WTC11 (cell line): ENCODE results near the gene FCSK.
"Not testable (repeated sequence)": the region's sequence is repeated elsewhere in the genome, so short reads cannot be mapped to it uniquely, and the experiment has no call there.

Experiments used
- CREB1 ChIP-seq: sonication (generic); formaldehyde crosslinking; IDR thresholded peaks from 2 replicates; pipeline ENCODE4 v1.8.0; 2023; ENCODE audit warnings: mild to moderate bottlenecking, missing genetic modification reagents
- GABPB1 ChIP-seq: sonication (generic); formaldehyde crosslinking; IDR thresholded peaks from 2 replicates; pipeline ENCODE4 v1.8.1; 2023; ENCODE audit warnings: mild to moderate bottlenecking, missing genetic modification reagents
- NR2C2 ChIP-seq: sonication (generic); formaldehyde crosslinking; IDR thresholded peaks from 2 replicates; pipeline ENCODE4 v1.8.0; 2022; ENCODE audit warnings: mild to moderate bottlenecking, missing genetic modification reagents
- NR3C1 ChIP-seq: sonication (generic); formaldehyde crosslinking; conservative IDR thresholded peaks from 2 replicates; pipeline ENCODE4 v1.8.1; 2023; ENCODE audit warnings: low read depth, mild to moderate bottlenecking, missing genetic modification reagents
- TF ChIP-seq, protein P1 (sequence below): sonication (generic); formaldehyde crosslinking; IDR thresholded peaks from 2 replicates; pipeline ENCODE4 v1.8.0; 2022; ENCODE audit warnings: mild to moderate bottlenecking, missing genetic modification reagents
- TF ChIP-seq, protein P2 (sequence below): sonication (generic); formaldehyde crosslinking; IDR thresholded peaks from 2 replicates; pipeline ENCODE4 v1.8.1; 2023; ENCODE audit warnings: mild to moderate bottlenecking, missing genetic modification reagents, moderate library complexity
- TF ChIP-seq, protein P3 (sequence below): fragments of 200-600 bp; IDR thresholded peaks from 2 replicates; pipeline ENCODE4 v1.8.0; 2022; ENCODE audit warnings: antibody characterized with exemption
- TF ChIP-seq, protein P4 (sequence below): sonication (generic); formaldehyde crosslinking; IDR thresholded peaks from 2 replicates; pipeline ENCODE4 v1.8.0; 2022; ENCODE audit warnings: mild to moderate bottlenecking, missing genetic modification reagents
- TF ChIP-seq, protein P5 (sequence below): sonication (generic); formaldehyde crosslinking; IDR thresholded peaks from 2 replicates; pipeline ENCODE4 v1.8.0; 2023; ENCODE audit warnings: missing genetic modification reagents

DNA sequence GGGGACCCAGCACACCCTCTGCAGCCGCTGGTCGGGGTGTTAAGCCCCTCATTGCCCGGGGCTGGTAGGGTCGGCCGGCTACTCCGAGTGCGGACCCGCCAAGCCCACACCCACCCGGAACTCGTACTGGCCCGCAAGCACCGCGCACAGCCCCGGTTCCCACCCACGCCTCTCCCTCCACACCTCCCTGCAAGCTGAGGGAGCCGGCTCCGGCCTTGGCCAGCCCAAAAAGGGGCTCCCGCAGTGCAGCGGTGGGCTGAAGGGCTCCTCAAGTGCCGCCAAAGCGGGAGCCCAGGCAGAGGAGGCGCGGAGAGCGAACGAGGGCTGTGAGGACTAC is 3.4 kb upstream of the FCSK start:
- TF ChIP-seq NR3C1, NR2C2, CREB1, GABPB1 (CRISPR knock-in tag): not testable (repeated sequence)
- TF ChIP-seq, protein P1, sequence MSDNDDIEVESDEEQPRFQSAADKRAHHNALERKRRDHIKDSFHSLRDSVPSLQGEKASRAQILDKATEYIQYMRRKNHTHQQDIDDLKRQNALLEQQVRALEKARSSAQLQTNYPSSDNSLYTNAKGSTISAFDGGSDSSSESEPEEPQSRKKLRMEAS (CRISPR knock-in tag): not testable (repeated sequence)
- TF ChIP-seq, protein P2, sequence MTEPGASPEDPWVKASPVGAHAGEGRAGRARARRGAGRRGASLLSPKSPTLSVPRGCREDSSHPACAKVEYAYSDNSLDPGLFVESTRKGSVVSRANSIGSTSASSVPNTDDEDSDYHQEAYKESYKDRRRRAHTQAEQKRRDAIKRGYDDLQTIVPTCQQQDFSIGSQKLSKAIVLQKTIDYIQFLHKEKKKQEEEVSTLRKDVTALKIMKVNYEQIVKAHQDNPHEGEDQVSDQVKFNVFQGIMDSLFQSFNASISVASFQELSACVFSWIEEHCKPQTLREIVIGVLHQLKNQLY (CRISPR knock-in tag): not testable (repeated sequence)
- TF ChIP-seq, protein P3, sequence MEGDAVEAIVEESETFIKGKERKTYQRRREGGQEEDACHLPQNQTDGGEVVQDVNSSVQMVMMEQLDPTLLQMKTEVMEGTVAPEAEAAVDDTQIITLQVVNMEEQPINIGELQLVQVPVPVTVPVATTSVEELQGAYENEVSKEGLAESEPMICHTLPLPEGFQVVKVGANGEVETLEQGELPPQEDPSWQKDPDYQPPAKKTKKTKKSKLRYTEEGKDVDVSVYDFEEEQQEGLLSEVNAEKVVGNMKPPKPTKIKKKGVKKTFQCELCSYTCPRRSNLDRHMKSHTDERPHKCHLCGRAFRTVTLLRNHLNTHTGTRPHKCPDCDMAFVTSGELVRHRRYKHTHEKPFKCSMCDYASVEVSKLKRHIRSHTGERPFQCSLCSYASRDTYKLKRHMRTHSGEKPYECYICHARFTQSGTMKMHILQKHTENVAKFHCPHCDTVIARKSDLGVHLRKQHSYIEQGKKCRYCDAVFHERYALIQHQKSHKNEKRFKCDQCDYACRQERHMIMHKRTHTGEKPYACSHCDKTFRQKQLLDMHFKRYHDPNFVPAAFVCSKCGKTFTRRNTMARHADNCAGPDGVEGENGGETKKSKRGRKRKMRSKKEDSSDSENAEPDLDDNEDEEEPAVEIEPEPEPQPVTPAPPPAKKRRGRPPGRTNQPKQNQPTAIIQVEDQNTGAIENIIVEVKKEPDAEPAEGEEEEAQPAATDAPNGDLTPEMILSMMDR: not testable (repeated sequence)
- TF ChIP-seq, protein P4, sequence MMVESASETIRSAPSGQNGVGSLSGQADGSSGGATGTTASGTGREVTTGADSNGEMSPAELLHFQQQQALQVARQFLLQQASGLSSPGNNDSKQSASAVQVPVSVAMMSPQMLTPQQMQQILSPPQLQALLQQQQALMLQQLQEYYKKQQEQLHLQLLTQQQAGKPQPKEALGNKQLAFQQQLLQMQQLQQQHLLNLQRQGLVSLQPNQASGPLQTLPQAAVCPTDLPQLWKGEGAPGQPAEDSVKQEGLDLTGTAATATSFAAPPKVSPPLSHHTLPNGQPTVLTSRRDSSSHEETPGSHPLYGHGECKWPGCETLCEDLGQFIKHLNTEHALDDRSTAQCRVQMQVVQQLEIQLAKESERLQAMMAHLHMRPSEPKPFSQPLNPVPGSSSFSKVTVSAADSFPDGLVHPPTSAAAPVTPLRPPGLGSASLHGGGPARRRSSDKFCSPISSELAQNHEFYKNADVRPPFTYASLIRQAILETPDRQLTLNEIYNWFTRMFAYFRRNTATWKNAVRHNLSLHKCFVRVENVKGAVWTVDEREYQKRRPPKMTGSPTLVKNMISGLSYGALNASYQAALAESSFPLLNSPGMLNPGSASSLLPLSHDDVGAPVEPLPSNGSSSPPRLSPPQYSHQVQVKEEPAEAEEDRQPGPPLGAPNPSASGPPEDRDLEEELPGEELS (CRISPR knock-in tag): not testable (repeated sequence)
- TF ChIP-seq, protein P5, sequence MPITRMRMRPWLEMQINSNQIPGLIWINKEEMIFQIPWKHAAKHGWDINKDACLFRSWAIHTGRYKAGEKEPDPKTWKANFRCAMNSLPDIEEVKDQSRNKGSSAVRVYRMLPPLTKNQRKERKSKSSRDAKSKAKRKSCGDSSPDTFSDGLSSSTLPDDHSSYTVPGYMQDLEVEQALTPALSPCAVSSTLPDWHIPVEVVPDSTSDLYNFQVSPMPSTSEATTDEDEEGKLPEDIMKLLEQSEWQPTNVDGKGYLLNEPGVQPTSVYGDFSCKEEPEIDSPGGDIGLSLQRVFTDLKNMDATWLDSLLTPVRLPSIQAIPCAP (CRISPR knock-in tag): not testable (repeated sequence)
